IPS-11a (cell line): ENCODE results near the gene OTULIN.

Experiments
- H3K4me3 ChIP-seq: one replicate; pipeline ENCODE4 v1.5.1; 2013; ENCODE audit warnings: low read depth, low read length, control low read depth

OTULIN gene

DNA sequence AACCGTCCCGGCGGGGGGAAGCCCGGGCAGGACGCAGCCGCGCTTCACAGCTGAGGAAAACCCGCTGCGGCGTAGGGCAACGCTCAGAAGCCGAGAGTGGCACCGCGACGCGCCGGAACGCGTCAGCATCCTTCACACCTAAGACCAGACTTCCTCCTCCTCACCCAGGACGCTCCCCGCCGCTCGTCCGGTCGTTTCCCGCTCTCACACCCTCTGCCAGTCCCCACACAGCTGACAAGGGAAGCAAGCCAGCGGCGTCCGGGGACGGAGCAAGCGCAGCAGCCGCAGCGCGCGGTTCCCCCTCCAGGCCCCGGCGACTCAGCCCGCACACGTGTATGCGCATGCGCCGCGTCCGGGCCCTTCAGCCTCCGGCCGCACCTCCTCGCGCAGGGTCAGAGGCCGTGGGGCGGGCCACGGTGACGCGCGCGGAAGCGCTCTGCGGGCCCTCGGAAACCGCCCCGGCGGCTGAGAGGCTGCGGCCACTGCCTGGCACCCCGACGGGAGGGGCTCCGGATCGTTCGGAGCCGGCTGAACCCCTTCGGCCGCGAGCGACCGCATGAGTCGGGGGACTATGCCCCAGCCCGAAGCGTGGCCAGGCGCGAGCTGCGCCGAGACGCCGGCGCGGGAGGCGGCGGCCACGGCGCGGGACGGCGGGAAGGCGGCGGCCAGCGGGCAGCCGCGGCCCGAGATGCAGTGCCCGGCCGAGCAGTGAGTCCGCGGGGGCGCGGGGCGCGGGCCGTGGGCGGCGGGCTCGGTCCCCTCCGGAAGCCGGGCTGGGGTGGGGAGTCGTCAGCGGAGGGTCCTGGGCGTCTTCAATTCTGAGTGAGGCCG is at the start of gene OTULIN:
Gene OTULIN, plus strand, starts transcription at position 449 of the 831 bp plus-strand sequence. Its CDS starts 108 bp downstream, at position 557.
- H3K4me3 ChIP-seq: peak within 1 kb of the TSS; percentile 59

DNA sequence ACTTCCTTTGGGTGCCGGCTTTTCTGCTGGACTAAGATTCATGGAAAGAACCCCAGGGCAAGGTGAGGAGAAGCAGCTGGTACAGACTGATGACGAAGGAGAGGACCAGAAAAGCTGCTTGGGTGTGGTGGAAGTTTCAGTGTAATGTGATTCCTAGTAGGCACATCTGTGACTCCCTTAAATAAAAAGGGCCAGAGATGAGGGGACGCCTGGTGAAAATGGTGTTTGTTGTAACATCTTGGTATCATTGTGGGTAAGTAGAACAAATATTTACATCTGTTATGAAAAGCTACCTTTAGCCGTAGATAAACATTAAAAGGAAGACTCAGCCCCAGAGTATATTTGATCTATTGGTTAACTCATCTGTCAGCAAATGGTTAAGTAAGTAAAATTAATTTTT is 49.2 kb upstream of the OTULIN start:
- H3K4me3 ChIP-seq: no peak overlapping the region

DNA sequence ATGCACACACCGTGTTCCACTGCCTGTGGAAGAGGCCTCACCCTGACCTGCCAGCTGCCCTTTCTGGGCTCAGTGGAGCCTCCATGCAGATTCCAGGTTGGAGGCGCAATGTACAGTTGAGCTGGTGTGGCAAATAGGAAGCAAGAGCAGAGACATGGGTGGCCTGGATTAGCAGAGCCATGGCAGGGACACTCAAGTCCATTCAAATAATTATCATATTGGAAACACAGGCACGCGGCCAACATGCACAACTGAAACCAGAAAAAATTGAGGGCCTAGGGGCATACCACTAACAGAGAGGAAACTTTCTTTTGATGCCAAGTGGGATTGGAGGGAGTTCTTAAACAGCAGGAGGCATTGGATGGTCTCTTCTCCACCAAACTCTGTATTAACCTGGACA is 47.1 kb upstream of the OTULIN start:
- H3K4me3 ChIP-seq: no peak overlapping the region

DNA sequence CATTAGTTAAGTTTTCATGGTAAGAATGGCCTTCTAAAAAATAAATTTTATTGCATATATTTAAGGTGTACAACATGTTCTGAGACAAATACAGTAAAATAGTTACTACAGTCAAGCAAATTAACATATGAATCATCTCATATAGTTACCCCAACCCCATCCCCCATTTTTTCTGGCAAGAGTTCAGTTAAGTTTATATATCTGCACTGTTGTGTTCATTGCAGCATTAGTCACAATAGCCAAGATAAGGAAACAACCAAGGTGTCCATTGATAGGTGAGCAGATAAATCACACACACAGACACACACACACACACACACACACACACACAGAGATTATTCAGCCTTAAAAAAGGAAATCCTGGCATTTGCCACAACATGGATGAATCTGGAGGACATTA is 37.2 kb upstream of the OTULIN start:
- no peak overlapping the region for H3K4me3 ChIP-seq

DNA sequence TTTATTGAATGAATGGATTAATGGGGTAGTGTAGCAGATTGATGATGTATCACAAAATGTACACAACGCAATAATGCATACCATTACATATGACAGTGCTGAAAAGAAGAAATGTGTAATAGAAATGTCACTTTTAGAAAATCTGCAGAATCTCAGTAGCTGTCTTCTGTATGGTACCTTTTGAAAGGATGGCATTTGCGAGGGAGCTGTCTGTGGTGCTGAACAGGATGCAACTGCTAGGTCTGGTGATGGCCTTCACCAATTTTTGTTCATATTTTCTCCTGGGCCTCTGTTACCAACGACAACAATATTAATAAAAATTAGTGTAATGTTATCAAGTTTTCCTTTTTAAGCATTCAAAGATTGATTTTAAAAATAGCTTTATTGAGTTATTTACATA is 36.2 kb upstream of the OTULIN start:
- H3K4me3 ChIP-seq: no peak overlapping the region

DNA sequence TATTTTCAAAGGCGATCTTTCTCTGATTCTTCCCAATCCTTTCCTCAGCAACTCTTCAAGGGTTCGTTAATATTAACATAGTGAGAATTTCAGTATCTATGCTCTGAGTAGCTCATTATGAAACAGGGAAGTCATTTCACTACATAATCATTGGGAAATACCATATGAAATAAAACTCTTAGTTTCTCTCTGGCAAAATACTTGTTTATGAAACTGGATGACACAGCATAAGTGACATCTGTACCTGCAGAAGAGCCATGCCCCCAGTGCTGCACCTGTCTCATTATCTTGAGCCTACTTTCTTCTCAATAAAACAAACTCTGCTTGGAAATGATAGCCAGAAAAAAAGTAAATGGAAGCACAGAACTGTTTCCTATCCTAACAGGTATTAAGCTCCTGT is 33.8 kb upstream of the OTULIN start:
- no peak overlapping the region for H3K4me3 ChIP-seq

DNA sequence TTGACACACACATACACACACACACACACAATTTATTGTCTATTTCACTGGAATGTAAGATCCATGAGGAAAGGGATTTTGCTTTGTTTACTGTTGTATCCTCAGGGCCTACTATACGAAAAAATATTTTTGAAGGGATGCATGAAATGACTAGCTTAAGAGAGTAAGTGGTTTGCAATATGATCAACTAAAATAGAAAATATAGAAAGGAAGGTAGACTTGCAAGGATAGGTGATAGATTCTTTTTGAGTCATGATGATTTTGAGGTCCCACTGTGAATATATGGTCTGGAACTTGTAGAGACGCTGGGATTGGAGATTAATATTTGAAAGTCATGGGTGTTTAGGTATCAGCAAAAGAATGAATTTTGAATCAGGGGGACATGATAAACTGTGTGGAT is 28.9 kb upstream of the OTULIN start:
- H3K4me3 ChIP-seq: no peak overlapping the region

DNA sequence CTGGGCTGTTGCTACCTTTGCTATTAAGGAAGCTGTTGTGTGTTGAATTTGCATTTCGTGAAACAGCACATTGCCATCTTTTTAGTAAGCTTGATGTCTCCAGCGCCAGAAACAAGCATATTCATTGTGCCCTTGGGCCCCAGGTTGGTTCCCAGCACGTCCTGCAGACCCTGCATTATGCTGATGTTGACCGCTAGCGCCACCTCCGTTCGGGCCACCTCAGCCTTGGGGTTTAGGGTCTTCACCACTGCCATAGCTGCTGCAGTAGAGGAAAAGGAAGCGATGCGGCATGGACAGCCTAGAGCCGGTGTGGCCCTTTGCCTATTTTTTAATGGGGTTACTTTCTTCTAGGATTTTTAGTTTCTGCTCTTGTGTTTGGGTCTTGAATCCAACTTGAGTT is 23.8 kb upstream of the OTULIN start:
- H3K4me3 ChIP-seq: no peak overlapping the region

DNA sequence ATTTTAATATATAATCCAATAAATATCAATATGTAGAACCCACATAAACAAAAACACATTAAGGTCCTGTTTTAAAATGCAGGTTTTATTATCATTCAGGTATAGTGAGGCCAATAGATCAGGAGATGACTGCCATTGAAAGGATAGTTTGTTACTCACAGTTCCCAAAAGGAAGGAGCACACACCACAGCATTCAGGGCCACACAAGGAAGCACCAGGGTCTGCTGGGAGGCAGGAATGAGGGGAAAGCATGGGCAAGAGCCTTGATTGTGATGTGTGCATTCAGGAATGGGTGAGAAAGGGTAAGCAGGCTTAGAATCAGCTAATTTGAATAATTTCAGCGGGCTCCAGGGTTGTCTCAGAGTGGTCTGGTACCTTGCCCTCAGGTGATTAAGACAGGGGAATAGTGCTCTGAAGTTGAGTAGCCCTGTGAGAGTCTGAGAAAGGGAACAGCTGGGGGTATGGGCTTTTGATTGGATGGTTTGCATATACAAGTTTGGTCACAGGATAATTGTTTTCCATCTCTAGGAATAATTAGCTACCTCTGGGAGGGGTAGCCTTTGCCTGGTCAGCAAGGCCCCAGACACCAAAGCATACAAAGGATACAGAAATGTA is 19.8 kb upstream of the OTULIN start:
- no peak overlapping the region for H3K4me3 ChIP-seq

DNA sequence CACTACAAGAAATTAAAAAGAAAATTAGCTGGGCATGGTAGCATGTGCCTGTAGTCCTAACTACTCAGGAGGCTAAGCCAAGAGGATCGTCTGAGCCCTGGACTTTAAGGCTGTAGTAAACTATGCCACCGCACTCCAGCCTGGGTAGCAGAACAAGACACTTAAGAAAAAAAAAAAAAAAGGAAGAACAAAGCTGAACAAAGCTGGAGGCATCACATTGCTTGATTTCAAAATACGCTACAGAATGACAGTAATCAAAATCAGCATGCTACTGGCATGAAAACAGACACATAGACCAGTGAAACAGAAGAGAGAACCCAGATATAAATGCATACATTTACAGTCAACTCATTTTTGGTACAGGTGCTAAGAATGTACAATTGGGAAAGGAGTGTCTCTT is 14.5 kb upstream of the OTULIN start:
- no peak overlapping the region for H3K4me3 ChIP-seq

DNA sequence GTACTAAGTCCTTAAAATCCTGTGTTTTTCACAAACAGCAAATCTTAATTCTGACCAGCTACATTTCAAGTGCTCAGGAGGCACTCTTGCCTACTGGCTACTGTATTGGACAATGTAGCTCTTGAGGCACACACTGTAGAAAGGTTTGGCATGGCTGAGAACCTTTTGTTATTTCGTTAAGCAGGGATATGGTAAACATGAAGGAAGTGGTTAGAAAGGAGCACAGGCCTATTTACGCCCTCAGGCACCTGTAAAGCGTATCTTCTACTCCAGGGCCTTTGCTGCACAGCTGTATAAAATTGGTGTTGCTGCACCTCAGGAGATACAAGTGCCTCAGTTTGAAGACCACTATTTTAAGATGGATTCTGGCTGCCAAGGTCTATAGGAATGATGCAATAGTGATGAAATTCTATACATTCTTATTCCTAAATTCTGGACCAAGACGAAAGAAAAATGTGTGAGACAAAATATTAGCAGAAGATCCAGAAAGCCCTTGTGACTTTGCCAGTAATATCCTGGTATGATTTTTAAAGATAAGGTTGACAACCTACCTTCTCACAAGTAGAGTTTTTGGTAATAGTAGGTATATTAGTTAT is 9.3 kb upstream of the OTULIN start:
- no peak overlapping the region for H3K4me3 ChIP-seq

DNA sequence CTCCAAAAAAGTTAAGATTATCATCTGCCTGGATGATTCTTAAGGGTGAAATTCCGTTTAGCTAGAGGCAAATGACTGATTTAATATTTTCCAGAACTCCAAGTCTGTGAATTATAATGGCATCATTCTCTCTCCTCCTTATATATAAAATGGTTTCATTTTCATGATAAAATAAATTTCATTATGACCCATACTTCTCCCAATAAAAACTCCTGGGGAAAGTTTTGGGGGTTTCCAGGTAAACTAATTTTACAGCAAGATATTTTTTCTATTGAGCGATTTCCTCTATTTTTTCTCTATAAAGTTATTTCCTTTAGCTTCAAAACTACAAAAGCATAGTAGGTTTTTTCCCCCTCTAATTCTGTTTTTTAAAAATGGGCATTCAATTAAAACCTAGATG is 7.6 kb upstream of the OTULIN start:
- H3K4me3 ChIP-seq: no peak overlapping the region

DNA sequence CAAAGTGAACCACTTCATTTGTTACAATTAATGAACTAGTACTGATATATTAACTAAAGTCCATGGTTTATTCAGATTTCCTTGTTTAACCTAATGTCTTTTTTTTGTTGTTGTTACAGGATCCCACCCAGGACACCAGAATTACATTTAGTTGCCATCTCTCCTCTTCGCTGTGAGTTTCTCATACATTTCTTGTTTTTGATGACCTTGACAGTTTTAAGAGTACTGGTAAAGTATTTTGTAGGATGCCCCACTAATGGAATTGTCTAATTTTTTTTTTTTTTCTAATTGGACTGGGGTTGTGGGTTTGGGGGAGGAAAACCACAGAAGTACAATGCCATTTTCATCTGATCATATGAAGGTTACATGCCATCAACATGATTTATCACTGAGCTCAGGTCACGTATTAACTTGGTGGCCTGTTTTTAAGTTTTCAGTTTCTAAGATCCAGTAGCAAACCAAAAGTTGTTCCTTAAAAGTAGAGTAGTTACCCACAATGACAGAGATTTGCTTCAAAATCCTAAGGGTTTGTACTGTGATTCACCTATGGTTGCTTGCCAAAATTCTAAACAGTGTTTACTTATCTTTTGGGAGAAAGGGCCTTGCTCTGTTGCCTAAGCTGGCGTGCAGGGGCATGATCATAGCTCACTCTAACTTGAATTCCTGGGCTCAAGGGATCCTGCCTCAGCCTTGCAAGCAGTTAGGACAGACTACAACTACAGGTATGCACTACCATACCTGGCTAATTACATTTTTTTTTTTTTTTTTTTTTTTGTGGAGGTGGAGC is 4.5 kb upstream of the OTULIN start:
- H3K4me3 ChIP-seq: no peak overlapping the region

DNA sequence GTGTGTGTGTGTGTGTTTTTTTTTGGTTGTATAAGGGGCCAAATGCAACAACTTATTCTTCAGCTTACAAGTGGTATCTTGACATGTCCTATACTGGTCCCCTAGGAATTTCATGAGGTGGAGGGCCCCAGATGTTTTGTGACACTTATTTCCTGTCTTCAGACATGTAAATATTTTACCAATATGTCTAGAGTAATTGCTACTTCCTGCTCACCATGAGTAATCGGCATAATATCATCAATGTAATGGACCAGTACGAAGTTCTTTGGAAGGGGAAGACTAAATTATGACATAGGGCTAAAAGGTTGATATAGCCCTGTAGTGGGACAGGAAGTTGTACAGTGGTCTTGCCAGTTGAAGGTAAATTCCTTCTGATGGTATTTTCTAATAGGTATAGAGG is 3.7 kb upstream of the OTULIN start:
- no peak overlapping the region for H3K4me3 ChIP-seq

DNA sequence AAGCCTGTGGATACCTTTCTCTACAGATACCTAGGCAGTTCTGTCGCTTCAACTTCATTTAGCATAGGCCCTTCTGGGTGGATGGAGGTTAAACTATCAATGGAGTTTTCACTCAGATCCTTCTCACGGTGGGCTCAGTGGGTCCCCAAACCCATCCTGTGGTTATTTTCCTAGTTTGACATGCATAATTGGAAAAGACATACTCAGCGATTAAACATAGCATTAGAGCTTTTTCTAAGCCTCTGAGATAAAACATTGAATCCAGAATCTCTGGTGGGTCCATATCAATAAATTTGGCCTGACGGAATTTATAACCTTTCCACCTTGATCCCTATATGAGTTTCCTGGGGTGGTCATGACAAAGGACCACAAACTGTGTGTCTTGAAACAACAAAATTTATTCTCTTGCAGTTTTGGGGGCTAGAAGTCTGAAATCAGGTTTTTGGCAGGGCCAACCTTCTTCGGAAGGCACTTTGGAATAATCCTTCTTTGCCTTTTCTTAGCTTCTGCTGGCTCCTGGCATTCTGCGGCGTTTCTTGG is 1.7 kb upstream of the OTULIN start:
- H3K4me3 ChIP-seq: no peak overlapping the region

DNA sequence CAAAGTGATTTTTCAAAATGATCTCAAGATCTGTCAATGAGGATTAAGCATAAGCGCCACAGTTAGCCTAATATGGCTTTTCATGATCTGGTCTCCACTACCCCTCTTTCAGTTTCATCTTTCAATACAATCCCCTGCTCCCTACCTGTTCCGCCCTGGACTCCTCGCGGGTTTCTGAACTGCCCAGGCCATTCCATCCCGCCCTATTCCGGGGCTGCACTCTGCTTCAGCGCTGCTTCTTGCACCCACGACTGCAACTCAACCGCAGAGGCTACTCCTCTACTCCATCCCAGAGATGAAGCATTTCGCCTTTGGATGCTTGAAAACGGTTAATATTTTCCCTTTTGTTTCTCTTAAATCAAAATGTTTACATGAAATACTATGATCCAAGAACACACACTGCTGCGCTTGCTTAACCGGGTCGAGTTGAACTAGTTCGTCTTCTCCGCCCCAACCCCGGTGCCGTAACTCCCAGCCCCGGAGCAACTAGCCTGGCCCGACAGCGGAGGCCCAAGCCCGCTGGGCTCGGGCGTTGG is 716 bp upstream of the OTULIN start:
- peak overlapping the region; percentile 59 for H3K4me3 ChIP-seq

DNA sequence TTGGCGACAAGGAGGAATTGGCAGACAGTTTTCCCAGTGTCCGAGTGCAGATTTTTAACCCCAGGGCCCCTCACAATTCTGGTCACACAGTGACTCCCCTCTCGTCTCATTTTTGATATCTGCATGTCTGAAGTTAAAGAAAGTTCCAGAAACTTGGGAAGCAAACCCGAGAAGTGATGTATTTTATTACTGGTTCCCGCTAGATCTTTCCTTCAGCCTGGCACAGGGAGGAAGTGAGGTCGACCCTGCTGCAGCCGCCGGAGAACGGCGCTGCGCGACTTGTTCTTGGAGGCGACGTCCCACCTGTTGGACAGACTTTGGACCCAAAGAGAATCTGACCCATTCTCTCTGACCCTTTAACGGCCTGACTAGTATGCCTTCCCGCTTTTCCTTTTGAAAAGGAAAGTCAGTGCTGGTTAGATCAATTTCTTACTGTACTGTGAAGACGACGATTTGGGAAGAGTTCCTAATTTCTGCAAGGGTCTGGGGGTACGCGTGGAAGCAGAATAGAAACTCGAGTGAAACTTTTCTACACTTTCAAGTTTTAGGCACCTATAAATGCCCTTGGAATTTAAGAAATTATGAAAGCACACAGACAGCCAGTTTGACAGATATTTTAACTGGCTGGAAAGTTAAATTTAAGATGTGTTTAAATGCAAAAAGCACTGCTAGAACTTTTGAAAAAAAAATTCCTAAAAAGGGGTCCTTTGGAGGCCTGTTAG is 744 bp downstream of the OTULIN start:
- peak overlapping the region; percentile 59 for H3K4me3 ChIP-seq

DNA sequence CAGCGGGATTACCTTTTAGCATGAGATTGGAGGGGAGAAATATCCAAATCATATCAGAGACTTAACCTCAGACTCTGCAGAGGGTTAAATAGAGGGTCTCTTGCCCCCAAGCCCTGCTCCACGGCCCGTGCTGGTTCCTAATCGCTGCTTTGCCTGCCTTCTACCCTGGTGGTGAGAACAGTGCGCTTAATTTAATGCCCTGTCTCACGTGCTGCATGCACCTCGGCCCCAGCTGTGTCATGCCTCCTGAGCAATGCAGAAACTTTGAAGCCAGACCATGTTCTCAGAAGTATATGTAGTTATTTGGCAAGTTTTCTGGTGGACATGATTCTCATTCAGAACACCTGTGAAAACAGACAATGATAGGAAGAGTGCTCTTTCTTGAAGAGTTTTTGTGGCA is 1.4 kb downstream of the OTULIN start:
- H3K4me3 ChIP-seq: no peak overlapping the region

DNA sequence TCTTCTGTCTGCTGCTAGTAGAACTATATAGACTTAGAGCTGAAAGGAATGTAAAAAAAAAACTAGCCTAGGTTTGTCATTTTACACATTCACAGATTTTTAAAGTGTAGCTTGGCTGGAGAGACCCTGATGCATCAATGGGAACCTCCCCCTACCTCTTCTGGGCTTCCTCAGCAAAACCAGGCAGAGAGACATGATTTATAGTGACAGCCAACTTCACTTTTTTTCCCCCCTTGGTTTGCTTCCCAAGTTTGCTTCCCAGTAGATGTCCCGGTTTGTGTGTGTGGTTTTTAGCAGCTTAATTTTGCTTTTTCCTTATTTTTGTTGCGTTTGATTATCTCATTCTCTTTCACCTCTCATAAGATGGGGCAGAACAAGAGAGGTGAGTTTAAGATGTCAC is 1.8 kb downstream of the OTULIN start:
- no peak overlapping the region for H3K4me3 ChIP-seq

DNA sequence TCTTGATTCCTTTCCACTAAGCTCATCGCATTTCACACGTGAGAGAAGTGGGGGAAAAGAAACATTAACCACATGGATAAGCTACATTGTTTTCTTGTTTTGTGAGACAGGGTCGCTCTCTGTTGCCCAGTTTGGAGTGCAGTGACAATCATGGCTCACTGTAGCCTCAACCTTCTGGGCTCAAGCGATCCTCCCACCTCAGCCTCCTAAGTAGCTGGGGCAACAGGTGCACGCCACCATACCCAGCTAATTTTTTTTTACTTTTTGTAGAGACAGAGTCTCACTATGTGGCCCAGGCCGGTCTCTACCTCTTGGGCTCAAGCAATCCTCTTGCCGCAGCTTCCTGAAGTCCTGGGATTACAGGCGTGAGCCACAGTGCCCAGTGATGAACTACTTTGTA is 2.8 kb downstream of the OTULIN start:
- no peak overlapping the region for H3K4me3 ChIP-seq
